Stimulated activated CD4-positive, alpha-beta T cell treated with anti-CD3 and anti-CD28 coated beads, TNF-alpha, amount 100 ng/mL, for 48 hours (primary cell): Measurements from ENCODE around the gene FBXO41.

Experiments used
- DNase-seq, 3 donors: peaks; one replicate each; pipeline ENCODE4 v3.0.0-alpha.2; 2020; ENCODE audit warnings: low read depth in 3 of 3

The FBXO41 gene

DNA sequence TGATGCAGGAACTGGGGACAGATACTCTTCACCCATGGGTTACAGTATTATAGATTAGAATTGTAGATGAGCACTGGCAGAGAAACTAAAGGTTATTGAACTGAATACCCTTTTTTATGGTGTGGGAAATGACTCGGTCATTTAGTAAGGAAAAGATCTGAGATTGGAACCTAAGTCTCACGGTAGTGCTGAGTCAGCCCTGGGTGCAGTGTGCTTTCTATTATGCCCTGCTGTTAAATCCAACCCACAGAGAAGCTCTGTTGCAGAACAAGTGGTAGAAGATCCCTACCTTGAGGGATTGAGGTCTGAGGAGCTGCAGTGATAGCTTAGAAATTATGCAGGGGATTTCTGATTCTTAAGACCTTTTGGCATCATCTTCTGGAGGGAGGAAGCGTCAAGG lies 37.4 kb downstream of the FBXO41 start:
- DNase-seq: no peak

DNA sequence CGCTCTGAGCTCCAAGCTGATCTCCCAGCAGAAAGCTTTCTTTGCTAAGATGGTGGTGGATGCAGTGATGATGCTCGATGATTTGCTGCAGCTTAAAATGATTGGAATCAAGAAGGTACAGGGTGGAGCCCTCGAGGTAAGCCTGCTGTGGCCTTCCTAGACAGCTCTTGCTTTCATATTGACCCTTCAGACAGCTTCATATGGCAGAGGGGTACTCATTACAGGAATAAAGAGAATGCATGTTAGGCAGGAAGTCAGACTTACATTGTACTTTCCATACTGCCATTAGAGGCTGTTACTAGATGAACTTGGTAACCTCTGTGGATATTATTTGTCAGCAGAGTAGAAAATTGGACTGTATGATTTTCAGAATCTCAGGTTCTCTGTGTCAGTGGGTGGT lies 39.7 kb downstream of the FBXO41 start:
- no peak for DNase-seq

DNA sequence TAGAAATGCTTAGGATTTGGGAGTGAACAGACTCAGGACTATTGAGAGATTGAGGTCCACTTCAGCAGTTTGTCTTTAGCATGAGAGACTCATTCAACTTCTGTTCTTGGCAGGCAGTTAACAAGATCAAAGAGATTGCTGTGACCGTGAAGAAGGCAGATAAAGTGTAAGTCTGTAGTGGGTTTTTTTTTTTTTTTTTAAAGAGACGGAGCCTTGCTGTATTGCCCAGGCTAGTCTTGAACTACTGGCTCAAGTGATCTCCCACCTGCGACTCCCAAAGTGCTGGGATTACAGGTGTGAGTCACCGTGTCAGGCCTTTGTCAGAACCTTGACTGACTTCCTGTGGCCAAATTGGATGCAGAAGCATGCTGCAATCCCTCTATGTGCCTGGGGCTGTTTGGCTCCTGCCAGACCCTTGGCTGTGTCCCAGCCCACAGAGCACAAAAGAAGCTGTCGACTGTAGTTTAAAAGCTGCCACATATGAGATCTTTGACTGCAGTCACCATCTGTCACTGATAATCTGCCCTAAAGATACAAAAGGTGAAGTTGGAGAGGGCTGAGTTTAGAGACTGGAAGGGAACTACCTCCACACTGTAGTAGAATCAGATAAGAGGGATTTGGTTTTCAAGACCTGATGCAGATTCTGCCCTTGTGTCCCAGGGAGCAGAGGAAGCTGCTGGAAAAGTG lies 40.3 kb downstream of the FBXO41 start:
- no peak for DNase-seq

DNA sequence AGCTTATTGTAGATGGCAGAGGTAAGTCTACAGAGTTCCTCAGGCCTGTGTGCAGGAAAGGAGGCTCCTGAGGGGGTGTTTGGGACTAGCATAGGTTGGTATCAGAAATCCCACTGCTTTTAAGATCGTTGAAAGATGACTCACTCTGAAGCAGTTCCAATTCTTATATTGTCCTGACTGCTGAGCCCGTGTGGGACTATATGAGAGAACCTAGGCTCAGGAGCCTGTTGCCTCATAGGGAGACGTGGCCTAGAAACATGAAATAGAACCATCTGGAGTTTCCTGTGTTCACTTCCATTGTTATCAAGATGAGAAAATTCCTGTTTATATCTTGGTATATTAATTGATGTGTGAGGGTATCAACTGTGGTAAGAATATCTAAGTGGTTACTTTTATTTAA lies 44.5 kb downstream of the FBXO41 start:
- no peak for DNase-seq

DNA sequence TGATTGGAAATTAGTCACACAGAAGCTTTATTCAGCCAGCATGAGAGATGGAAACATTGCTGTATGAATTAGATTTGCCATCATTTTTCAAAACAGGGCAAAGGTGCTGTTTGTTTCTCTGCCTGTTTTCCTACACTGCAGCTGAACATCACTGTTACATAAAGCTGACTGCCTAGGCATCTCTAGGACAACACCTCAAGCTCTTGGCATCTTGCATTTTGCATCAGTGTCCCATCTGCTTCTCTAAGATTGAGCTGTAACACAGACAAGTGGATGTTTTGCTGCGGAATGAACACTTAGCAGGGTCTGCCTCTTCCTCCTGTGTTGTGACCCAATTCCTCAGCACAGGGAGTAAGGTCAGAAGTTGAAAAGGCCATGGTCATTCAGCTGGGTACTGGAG lies 45.3 kb downstream of the FBXO41 start:
- DNase-seq: no peak

DNA sequence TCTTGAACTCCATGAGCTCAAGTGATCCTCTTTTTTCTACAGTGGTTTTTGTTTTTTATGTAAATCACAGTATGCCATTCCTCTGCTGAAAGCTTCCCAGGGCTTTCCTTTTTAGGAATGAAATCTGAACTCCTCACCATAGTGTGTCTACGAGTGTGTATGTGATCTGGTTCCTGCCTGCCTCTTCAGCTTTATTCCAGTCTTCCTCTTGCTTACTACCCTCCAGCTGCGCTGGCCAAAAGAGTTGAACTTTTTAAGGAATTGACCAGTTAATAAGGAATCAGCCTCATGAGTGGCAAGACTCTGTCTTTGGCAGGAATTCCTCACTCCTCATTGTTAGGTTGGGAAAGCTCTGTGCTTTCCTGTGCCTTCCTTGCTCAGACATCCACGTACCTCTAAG lies 46.1 kb downstream of the FBXO41 start:
- no peak for DNase-seq

DNA sequence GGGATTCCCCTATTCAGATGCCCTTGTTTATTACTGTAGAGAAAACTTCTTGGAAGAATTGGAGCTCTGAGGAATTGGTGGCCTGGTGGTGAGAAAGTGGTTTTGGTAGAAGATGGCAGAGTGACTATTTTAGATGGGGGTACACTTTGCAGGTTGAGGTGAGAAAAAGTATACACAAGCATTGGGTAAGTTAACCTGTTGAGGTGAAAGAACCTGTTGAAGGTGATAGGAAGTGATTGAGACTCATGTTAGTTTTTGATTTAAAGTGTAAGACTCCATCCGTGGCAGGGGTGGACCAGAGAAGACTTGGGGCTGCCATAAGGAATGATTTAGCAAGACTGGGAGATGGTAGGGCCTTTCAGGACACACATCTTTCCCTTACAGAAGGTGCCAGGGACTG lies 47.1 kb downstream of the FBXO41 start:
- DNase-seq: no peak

DNA sequence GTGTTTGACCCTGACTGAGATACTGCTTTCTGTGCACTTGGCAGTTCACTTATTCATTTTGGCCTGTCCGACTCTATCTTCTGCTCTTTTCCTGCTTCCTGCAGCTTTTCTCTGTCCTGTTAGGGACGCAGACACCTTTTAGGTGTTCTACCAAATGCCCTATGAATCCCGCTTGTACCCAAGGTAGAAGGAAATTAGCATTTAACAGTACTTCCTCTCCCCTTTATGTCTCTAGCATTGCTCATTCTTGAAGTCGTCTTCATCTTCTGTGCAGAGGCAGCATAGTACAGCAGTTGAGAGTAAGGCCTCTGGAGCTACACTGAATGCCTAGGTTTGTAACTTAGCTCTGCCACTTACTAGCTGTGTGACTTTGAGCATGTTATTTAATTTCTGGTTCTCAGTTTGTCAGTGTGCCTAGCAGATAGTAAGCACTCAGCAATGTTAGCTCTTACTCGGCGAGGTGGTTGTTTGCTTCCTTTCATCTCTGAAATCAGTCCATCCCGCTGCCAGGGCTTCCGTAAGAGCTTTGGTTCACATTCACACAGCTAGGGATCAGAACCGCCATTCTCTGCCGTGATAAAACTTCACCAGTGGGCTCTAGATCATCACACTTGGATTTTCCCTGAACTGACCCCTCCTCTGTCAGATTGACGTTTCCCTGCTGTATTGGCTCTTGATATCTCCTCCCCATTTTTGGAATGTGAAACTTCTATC lies 48.8 kb downstream of the FBXO41 start:
- DNase-seq: no peak

DNA sequence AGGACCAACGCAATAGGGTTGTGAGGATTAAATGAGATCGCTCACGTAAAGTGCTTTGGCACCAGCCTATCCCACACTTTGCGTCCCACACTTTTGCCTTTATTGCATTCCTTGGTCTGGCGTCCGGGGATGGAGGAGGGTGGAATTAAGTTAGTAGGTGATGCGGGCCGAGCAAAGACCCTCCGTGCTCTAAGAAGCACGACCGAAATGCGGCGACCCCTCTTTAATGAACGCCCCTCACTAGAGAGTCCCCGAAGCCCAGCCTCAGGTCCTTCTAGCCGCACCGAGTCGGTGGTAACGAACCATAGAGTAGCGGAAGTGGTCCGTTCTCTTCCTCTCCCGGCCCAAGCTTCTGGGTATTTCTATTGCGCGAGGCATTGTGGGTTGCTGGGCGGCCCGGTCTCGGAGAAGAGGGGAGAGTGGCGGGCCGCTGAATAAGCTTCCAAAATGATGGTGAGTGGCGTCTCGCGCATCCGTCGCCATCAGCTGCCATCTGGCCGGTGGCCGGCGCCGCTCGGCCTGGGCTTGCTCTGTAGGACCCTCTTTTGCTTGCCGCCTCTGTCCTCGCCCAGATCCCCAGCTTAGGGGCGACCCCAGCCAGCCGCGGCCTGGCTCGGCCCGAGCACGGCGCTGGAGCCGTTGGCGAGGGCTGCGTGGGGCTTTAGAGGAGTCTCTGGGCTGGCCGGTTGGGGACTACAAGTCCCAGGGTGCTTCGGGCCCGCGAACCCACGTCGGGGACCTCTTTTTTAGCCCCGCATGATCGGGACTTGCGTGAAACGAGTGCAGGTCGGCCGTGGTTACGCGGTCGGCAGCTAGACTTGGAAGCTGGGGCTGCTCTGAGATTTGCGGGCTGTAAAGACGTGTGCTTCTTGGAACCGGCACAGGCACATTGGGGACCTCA lies 50.1 kb downstream of the FBXO41 start, which contains the start of gene CCT7:
CCT7 (plus strand) TSS at position 377 of the 901 bp plus-strand sequence; CDS start at position 448, 71 bp downstream.
- DNase-seq: peak; percentile 75 to 78 (median 78)

DNA sequence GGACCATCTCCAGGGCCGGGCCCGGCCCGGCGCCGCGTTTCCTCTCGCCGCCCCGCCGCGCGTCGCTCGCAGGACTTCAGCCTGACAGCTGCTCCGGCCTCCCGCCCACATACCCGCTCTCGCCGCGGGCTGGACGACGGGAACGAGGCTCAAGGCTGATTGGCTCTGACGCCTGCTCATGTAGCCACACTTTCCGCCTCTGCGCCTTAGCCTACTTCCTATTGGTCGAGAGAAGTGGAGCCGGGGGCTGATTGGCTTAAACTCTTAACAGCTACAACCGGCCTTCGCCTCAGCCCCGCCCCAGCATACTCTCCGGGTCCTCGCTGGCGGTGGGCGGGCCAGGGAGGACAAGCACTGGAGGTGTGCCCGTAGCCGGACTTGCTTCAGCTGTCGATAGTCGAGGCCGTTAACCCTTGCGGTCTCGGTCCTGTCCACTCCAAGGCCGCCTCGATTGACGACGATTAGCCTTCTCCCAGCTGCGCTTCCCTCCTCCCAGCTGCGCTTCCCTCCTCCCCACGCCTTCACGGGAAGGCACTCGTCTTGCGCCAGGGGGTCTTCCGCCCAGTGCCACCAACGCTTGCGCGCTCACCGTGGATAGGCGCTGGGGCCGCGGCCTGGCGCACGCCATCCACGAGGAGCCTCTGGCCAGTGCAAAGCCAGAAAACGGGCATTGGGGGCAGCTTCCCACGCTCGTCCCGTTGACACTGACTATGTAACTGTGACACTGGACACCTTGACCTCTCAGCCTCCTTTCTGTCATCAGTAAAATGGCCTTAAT lies 50.9 kb downstream of the FBXO41 start, which contains the start of gene PRADC1:
PRADC1 (minus strand) TSS at position 86 of the 778 bp plus-strand sequence; CDS start at position 7, 79 bp downstream.
- DNase-seq: peak; percentile 87 to 92 (median 90)

DNA sequence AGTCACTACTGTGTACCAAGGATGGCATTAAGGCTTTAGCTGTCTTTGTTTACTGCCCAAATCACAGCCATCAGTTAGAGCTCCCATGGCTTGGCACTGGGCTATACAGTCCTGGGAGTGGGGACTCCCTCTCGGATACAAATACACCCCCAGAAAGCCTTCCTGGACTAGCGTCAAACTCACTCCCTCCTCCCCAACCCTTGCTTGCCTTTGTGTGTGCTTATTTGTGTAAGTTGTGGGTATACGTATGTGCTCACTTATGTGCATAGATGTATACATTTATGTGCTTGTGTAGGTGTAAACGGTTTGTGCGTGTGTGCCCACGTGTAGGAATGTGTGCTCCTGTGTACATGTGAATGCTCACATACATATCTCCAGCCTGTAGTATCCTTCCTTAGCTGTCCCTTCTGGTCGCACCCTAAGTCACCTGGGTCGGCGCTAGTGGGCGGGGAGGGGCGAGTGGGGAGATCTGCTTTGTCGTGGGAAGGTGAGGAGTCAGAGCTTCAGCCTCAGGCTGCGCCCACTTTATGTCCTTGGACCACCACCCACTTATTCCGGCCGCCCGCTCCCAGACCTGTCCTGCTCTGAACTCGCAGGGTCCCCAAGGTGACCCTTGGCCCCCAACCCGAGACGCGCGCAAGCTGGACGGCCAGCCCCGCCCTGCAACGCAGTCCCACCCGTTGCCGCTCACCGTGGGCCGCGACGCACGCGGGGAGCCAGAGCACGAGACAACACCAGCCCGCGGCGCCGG lies 51.7 kb downstream of the FBXO41 start:
- no peak for DNase-seq

DNA sequence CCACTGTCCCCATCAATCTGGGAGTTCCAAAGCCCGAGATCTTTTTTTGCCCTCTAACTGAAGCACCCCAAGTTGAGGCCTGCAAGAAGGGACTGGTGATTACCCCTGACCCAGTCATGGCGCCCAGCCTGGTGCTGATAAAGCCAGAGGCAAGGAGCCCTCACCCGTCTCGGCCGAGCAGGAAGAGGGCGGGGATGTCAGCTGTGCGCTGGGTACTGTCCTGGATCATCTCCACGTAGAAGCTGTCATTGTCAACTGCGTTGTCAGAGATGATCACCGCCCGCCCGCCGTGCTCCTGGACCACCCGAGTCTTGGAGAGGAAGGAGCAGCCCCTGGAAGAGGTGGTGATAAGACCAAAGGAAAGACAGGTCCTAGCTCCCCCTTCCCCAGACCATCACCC lies 55.6 kb downstream of the FBXO41 start:
- DNase-seq: no peak

DNA sequence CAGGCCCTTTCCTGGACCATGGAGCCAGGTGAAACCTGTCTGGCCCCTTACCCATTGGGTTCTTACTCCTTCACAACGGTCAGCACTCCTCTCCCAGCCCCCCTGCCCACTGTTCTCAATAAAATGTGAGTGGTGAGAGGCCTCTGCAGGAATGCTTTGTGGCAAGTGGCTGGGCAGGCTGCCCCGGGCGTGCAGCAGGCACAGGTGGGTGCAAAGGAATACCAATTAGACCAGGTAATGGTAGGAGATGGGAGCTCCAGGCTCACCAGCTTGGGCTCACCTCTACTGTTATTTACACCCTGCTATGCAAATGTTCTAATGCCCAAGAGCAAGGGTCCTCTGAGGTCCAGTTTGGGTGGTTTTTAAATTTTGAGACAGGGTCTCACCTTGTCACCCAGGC lies 57.2 kb downstream of the FBXO41 start:
- DNase-seq: no peak

DNA sequence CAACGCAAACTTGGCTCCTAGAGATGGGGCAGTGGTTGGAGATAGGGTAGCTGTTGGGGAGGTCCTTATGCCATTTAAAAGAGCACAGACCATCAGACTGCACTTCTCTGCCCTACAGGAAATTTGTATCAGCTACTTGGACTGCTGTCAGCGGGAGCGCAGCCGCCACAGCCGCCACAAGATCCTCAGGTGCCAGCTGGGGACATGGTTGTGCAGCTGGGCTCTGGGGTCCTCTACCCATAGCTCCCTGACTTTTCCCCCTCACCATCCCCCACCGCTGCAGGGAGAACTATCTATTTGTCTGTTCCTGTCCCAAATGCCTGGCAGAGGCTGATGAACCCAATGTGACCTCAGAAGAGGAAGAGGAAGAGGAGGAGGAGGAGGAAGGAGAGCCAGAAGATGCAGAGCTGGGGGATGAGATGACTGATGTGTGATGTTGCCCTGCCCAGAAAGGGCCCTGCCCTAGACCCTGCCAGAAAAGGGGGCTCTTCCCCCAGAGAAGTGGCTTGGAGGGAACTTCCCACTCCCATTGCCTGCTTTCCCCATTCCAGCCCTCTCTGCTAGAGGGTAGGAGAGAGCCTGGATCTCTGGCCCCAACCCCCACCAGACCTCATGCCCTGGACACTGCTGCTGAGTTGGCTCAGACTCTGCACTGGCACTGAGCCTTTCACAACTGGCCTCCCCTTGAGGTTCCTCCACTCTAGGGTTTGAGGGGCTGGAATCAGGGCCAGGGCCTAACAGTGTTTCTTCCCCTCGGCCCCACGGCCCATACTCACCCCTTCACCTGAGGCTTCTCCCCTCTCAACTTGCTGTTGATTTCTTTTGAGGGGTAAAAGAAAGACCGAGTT lies 58.5 kb downstream of the FBXO41 start:
- DNase-seq: no peak

DNA sequence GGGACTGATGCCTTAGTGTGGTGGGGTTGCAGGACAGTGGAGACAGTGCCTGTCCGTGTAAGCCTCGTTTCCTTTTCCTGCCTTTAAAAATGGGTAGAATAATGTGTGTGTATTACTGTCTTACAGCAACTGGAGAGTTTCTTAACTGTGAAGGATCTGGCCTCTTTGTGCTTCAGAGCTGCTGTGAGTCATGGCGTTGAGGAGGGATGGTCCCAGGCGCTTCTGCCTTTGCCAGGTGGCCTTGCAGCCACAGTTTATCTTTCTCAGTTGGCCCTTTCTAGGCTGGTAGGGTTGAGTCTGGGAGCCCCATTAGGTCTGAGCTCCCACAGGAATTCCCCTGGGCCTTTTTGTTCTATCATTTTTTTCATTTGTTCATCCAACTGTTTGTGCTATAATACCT lies 60.5 kb downstream of the FBXO41 start:
- no peak for DNase-seq

DNA sequence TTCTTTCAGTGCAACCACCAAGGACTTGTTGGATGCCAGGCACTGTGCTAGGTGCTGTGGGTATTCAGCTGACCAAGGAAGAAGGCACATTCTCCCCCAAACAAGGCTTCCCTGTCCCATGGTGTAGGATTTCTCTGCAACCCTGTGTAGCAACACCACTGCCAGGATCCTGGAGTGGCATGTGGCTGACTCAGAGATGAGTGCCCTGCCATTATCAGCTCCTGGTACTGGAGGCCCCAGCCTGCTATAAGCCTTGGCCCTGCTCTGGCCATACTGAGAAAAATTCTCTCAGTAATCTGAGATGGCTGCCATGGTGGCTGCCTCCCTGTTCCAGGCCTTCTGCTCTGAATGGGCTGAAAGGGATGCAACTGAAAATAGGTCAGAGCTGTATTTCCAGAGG lies 66.0 kb downstream of the FBXO41 start:
- DNase-seq: no peak

DNA sequence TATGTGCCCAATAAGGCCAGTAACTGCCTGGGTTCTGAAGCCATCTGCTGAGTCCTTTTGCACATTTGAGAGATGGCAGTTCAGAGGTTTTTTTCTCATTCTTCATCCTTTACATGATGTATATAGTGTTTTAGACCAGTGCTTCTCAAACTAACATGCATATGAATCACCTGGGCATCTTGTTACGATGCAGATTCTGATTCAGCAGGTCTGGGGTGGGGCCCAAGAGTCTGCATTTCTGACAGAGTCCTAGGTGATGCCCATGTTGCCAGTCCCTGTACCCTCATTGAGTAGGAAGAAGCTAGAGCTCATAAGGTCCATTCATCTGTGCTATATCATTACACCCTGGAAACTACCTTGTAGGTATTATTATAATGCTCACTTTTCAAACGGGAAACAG lies 66.5 kb downstream of the FBXO41 start:
- DNase-seq: no peak

DNA sequence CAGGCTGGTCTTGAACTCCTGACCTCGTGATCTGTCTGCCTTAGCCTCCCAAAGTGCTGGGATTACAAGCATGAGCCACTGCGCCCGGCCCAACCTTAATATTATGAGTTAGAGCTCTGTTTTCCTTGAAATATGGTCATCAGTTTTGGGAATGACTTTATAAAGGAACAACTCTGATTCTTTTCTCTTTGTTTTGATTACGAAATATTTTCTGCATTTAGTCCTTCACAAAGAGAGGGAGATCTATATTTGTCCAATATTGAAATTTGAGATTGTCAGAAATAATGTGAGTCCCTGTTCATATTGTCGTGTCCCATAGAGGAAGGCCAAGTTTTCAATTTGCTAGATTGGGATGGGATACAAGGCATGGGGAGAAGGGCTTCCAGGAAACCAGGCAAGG lies 67.1 kb downstream of the FBXO41 start:
- no peak for DNase-seq

DNA sequence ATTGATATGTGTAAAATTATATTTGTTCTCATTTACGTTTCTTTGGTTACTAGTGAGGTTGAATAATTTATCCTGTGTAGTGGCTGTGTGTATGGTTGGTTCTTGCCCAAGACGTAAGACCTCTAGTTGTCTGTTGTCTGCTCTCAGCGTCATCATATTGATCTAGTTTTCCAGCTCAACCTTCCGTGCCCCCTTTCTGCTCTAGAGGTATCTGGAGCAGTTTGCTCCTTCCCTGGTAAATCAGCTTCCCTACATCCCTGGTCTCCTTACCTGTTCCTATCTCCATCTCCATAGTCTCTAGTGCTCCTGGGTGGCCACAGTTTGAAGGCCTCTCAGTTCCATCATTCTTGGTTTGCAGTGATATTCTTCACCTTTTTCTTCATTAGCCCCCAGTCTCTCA lies 69.0 kb downstream of the FBXO41 start:
- no peak for DNase-seq
